Medulla oblongata (tissue), 1 donor: ENCODE data around the gene ZNF169.
"Not testable (repeated sequence)": the region's sequence is repeated elsewhere in the genome, so short reads cannot be mapped to it uniquely, and the experiment has no call there.

Experiments
- DNase-seq: peaks from one replicate; pipeline ENCODE4 v3.0.0-alpha.2; 2015; ENCODE audit errors: extremely low spot score

Gene ZNF169

DNA sequence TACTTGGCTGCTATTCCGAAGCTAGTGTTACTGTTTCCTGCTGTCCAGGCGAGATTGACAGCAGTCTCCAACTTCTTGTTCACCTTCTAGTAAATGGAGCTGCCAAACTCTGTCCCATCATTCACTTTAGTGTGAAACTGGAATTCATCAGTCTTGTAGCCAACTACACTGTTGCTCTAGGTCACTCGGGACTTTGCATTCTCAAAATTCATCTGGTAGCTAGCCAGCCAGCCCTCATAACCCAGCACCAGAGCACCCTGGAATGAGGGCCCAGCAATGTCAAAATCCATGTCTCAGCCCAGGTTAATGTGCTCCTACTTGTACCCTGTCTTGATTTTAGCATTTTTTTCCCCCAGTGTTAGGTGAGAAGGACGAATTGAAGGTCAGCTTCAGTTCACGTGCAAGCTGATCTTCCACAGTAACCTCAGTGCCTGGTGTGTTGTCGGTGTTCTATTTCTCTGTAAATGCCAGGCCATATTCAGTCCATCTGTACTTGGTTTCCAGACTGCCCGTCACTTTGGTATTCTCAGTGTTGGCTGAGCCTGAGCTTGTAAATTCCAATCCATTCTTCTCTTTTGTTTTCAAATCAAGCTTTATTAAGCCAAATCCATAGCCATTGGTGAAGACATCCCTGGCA is 28.9 kb downstream of the ZNF169 start:
- DNase-seq: no peak

DNA sequence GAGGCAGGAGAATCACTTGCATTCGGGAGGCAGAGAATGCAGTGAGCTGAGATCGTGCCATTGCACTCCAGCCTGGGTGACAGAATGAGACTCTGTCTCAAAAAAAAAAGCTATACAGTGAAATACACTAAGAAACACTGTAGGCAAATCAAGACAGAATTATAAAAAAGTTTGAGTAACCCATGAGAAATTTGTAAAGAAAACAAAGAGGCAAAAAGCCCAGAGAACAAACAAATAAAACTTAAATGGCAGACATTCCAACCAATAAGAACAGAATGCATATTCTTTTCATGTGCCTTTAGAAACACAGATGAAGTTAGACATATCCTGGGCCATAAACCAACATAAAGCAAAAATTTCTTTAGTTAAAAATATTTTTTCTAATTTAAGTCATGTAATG is 30.6 kb downstream of the ZNF169 start:
- DNase-seq: no peak

DNA sequence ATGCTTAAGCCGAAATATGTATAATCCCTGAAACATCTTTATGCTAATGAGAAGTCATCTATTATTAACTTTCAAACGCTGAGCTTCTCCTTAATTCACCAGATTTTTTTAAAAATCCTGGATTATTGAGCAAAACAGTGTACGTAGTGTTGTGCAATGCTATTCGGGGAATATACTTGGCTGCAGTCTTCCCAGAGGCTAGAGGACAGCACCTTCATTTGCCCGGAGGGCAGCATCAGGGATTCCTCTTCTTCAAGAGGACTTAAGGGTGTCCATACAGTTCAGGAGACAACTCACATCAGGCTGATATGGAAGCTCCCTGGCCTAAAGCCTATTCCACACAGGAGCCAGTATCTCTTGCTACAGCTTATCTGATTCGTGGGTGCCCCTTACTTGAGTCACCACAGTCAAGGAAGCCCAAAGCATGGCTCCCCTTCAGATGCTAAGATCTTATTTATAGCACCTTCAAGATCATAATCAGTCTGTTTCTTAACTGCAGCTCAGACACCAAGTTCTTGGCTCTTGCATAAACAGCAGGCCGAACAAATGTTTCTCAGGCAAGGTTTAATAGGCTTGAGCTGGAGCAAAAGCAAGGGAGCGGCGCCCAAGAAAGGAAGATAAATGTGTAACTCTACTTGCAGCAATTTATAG is 40.0 kb downstream of the ZNF169 start:
- no peak for DNase-seq

DNA sequence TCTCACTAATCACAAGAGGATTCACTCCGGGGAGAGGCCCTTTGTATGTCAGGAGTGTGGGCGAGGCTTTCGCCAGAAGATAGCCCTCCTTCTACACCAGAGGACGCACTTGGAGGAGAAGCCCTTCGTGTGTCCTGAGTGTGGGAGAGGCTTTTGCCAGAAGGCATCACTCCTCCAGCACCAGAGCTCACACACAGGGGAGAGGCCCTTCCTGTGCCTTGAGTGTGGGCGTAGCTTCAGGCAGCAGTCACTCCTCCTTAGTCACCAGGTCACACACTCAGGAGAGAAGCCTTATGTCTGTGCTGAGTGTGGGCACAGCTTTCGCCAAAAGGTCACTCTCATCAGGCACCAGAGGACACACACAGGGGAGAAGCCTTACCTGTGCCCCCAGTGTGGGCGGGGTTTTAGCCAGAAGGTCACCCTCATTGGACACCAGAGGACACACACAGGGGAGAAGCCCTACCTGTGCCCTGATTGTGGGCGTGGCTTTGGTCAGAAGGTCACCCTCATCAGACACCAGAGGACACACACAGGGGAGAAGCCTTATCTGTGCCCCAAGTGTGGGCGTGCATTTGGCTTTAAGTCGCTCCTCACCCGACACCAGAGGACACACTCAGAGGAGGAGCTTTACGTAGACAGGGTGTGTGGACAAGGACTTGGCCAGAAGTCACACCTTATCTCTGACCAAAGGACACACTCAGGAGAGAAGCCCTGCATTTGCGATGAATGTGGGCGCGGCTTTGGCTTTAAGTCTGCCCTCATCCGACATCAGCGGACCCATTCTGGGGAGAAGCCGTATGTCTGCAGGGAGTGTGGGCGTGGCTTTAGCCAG is 41.6 kb downstream of the ZNF169 start:
- DNase-seq: no peak

DNA sequence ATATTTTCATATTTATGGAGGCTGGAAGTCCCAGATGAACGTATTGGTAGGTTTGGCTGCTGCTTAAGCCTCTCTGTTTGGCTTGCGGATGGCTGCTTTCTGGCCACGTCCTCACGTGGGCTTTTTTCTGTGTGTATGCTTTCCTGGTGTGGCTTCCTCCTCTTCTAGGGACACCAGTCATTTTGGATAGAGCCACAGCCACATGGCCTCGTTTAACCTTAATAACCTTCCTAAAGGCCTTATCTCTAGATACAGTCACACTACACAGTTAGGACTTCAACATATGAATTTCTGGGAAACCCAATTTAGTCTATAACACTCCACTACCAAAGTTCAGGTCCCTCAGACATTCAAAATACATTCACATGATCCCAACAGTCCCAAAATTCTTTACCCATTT is 42.5 kb downstream of the ZNF169 start:
- DNase-seq: no peak

DNA sequence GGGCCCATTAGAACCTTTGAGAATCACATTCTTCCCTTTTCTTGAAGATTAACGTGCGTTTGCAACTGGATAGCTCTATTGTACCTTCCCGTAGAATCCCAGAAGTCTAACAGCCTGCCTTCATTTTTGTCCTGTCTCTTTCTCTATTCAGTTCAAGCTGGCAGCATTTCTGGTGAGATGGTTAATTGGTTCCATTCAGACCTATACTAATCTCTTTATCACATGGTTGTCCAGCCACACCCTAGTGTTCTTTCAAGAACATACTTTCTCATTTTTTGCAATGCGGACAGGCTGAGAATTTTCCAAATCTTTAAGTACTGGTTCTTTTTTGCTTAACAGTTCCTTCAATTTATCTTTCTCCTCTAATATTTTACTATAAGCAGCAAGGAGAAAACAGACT is 43.3 kb downstream of the ZNF169 start:
- no peak for DNase-seq

DNA sequence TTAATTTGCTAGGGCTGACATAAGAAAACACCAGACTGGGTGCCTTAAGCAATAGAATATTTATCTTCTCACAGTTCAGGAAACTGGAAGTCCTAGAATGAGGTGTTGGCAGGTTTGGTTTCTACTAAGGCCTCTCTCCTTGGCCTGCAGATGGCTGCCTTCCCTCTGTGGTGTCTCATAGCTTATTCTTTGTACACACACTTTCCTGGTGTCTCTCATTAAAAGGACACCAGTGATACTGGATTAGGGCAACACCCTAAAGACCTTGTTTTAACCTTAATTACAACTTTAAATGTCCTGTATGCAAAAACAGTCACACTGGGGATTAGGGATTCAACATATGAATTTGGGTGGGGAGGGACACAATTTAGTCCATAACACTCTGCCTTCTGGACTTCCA is 44.2 kb downstream of the ZNF169 start:
- no peak for DNase-seq

DNA sequence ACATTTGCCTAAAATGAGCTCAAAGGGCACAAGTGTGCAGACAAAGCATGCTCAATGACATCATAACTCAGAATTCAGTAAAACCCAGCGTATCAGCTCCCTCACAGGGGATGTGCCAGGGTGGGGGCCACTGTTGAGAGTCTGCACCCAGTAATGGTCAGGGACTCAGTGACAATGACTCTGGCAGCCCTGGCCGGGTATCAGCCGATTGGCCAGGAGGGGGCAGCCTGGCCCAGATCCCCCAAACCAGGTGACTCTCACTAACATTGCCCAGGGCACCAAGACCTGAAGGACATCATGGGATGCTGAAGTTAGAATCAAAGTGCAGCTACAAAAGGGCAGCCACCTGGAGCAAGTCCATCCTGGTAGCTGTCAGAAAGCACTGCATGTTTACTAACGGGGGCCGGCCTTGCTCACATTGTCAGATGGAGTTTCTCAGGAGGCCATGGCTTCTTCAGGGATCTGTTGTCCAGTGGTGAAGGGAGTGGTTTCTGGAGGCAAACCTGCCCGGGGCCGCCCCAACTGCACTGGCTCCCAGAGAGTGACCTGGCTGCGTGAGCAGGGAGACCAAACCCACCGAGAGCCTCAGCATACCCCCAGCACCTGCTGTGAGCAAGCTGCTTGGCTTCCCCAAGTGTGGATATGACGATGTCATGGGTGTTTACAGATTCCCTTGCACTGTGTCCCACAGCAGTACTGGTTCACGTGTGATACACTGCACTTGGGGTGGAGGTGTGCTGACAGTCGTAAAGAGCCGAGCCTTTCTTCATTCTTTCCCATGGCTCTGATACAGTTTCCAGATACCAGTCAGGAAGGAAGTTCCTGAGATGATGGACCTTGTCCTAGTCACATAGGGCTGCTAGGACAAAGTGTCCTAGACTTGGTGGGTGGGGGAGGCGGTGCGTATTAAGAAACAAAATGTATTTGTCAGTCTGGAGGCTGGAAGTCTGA is 56.2 kb downstream of the ZNF169 start:
- DNase-seq: not testable (repeated sequence)

DNA sequence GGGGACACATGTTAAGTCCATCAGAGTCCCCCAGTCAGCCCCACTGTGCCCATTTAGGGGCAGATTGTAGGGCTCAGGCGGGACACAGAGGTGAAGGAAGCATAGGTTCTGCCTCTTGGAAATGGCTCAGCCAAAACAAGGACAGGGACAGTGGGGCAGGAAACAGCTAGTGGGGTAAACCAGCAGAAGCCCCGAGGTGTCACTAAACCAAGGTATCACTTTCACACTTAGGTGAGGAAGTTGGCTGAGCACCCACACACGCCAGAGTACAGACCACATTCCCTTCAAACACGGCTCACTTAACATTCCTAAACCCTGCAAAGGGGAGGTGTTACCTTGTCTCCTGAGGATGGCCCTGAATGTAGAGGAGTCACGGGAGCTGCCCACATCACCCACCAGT is 57.1 kb downstream of the ZNF169 start:
- not testable (repeated sequence) for DNase-seq

DNA sequence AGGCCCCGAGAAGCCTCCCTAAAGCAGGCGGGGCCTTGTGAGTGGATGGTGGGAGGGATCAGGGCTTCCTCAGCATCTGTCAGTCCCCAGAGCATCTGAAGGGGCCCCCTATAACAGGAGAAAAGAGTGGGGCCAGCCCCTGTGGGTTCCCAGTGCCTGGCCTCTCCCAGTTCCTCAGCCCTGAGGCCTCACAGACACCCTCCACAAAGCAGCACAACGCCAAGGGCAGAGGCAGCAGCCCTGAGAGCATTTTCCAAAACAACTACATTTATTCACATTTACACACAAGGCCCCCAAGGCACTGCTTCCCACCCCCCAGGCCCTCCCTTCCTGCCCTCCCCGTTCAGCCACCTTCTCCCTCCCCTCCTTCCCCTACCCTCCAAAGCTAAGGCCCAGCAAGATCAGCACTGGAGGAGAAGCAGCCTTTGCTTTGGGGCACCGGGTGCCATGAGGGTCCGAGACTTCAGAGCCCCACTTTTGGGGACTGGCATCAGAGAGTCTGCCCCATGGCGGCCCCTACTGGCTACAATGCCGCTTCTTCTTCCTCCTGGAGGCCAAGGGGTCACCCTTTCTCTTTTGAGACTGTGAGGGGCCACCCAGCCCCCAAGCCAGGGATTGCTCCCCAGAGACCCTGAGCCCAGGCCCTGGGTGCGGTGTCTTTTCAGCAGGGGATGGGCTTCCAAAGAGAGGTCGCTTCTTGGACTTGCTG is 59.0 kb downstream of the ZNF169 start:
- not testable (repeated sequence) for DNase-seq

DNA sequence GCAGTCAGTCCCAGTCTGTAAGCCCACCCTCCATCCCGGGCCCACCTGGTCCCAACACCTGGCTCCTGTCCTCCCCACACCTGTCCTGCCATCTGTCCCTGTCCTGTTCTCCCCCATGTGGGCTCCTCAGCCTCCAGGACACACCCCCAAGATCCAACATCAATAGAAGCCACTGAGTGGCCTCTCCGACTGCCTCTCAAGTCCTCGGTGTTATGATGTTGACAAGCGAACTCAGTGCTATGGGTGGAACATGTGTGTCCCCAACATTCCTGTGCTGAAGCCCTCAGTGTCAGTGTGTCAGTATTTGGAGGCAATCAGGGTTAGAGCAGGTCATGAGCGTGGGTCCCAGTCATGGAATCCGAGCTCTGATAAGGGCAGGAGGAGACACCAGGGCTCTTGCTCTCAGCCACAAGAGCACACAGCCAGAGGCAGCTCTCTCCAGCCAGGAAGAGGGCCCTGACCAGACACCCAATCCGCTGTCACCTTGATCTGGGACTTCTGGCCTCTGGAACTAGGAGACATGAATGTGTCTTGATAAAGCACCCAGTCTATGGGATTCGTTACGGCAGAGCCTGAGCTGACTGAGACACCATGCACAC is 63.3 kb downstream of the ZNF169 start:
- DNase-seq: not testable (repeated sequence)

DNA sequence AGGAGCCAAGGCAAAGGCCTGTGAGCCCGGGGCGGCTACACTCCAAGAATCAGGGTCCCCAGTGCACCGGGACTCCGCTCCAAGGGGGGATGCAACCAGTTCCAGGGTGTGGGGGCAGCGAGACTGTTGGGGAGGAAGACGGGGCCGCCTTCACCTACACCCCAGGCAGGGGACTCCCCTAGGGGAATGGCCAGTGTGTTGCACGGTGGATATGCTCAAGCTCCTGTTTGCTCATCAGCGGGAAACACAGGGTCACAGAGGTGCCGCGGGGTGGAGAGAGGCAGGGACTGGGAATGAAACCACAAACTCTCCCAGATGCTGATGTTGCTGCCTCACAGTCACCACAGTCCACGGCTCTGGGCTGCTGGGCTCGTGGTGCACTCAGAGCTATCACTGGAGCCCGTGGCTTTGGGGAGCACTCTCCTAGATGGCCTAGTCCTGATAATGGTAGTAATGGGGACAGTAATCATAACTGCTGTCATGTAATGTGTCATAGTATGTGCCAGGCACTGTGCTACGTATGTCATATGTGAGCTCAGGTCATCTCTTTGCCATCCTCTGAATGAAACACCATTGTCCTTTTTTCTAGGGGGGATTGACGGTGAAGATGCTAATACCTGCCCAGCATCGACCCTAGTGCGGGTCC is 64.2 kb downstream of the ZNF169 start:
- not testable (repeated sequence) for DNase-seq

DNA sequence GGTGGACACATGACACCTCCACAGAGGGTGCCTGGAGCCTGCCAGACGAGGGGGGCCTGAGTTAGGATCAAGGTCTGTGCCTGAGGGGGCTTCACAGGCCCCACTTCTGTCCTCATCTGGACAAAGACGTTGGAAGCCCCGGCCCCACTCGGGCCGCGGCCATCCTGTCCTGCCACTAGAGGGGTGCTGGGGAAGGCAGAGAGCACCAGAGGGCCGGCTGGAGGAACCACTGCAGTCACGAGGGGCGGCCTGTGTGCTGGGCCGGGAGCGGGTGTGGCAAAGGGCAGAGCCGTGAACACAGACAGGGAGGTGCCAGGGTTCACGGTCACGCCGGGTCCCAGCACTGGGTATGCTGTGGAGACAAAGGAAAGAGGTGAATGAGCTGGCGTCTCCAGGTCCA is 66.5 kb downstream of the ZNF169 start:
- not testable (repeated sequence) for DNase-seq

DNA sequence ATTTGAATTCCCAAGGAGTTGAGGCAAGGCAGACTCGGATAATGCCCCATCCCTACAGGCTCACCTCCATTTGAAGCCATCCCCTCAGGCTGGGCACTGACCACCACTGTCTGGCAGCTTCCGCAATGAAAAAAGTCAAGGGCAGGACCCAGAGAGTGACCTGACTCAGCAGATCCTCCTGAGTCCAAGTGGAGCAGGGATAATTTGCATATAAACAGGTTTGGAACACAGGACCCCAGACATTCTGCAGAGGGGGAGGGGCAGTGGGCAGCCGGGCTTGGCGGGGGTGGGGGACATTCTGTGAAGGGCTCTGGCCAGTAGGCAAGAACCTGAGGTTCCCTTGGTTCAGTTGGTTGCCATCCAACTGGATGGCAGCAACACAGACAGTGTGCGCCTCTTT is 69.4 kb downstream of the ZNF169 start, which contains the start of gene NUTM2F:
Gene NUTM2F (minus strand): TSS at position 101 of the 400 bp plus-strand sequence. CDS start 21 bp downstream, at position 80.
- not testable (repeated sequence) for DNase-seq

DNA sequence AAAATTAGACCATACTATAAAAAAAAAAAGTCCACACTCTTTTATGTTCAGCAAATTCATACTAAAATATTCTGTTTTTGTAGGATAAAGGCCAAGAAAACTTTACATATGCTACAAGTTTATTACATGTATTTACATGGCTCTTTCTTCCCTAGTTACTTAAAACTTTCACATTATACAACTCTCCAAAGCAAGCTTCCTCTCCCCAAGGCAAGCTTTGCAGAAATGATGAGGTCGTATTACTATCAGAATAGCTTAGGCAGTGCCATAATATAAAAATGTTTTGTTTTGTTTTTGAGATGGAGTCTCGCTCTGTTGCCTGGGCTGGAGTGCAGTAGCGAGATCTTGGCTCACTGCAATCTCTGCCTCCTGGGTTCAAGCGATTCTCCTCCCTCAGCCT is 77.3 kb downstream of the ZNF169 start:
- not testable (repeated sequence) for DNase-seq

DNA sequence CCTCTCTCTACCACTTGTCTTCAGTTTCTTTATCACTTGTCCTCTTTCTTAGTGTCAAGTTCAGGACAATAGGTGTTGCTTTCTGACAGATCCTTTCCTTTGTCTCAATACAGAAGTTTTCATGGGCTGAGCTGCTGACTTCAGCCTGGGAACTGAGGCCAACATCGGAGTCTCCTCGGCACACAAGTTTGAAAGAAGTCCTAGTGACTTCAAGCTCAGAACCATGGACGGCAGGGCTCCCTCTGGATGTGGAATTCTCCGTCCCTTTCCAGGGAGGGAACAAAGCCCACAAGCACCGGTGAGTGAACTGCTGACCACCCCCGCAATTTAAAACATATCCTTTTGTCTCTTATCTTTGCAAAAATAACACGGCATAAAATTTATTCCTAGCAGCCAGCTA is 79.6 kb downstream of the ZNF169 start:
- DNase-seq: not testable (repeated sequence)

DNA sequence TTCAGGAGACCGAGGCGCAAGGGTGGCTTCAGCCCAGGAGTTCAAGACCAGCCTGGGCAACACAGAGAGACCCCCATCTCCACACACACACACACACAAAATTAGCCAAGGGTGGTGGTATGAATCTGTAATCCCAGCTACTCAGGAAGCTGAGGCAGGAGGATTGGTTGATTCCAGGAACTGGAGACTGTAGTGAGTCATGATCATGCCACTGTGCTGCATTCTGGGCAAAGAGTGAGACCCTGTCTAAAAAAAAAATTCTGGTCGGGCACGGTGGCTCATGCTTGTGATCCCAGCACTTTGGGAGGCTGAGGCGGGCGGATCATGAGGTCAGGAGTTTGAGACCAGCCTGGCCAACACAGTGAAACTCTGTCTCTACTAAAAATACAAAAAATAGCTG is 80.6 kb downstream of the ZNF169 start:
- DNase-seq: not testable (repeated sequence)

DNA sequence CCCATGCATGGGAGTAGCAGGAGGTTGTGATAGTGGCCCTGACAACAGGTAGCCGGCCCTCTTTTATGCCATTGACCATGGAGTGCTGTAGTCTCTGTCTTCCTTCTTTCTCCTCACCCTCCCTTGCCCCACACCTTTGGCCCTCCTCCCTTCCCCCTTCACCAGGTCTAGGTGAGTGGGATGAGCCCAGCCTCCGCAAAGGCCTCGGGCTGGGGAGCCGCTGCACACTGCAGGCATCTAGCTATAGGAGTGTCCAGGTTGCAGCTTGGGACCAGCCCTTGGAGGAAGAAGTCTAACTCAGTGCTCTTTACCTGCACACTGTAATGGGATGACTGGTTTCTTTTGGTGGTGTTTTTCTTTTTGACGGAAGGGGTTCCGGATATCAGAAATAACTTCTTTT is 81.7 kb downstream of the ZNF169 start:
- not testable (repeated sequence) for DNase-seq

DNA sequence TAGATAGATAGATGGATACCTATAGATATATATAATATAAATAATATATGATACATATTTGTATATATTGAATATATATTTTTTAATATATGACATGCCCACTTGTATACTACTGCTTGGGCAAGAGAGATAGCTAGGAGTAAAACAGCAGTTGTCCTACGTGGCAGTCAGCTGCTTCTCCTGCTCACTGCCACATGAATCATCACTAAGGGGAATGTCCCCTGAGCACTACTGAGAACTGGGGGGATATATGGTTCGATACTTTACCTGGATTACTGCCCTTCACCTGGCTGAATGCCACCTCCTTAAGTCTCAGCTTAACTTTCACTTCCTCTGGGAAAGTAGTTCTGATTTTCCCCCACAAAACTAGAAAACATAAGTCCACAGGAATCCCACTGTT is 82.6 kb downstream of the ZNF169 start:
- DNase-seq: not testable (repeated sequence)

DNA sequence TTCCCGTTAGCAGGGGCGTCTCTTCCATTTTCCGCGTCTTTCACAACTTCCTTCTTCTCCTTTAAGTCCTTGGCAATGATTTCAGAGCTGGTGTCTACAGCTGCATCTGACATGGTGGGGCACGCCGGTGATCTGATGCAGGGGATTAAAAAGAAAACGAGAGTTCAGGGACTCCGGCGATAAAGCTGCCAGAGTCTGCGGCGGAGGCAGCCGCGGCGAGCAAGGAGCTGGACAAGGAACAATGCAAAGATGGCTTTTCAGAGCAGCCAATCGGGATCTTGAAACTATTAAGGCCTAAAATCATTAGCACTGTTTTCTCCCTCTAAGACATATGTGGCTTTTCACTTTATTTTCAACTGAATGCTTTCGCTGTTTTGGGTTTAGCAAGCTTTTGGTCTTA is 88.4 kb downstream of the ZNF169 start:
- DNase-seq: not testable (repeated sequence)
